ENCODE measurements around the gene UBAP1L.

- TF ChIP-seq CTCF (conservative IDR thresholded peaks at IDR 0.05) (no peak), EZH2 (IDR thresholded peaks at IDR 0.05; ENCODE audit: low read depth) (no peak)
Observed at GRCh38 chr15:65083262-65083701, 31.7 kb downstream of the UBAP1L start.
